K562 treated with DMSO at 1 percent for 24 hours (cell line): ENCODE results near the gene FCAMR. TPM values are rescaled to one million over a fixed set of nuclear protein-coding genes. Genes with fewer than 3 reads are reported as not detected.

Source experiments
- total RNA-seq: library from RNA; unstranded; fragments of 300-600 nt; gene quantifications from 2 replicates; pipeline ENCODE4 v1.2.3, GENCODE V29; 2022; ENCODE audit warnings: low read depth; ENCODE audit not compliant: insufficient read depth

FCAMR gene
- total RNA-seq: not detected in 2 replicates

GRCh38 chr1:206970446-206970845 is at the start of gene FCAMR:
TSS of gene FCAMR (minus strand) at chr1:206970460. CDS start at chr1:206970125, 335 bp downstream.

GRCh38 chr1:206946261-206946660 is 24.0 kb downstream of the FCAMR start, which contains the start of gene PIGR:
TSS of gene PIGR (minus strand) at chr1:206946466. CDS start at chr1:206940531, 5,935 bp downstream.

GRCh38 chr1:206921772-206922265 is 48.4 kb downstream of the FCAMR start, which contains the start of gene FCMR:
TSS of gene FCMR (minus strand) at chr1:206921941. CDS start at chr1:206921854, 87 bp downstream.

Other genes with a start within 250 kb of the FCAMR start
- not detected in 2 replicates for gene IL19, start 199.7 kb downstream of the FCAMR start, total RNA-seq
- not detected in 2 replicates for gene IL10, start 198.0 kb downstream of the FCAMR start, total RNA-seq
- gene IL20, start 104.8 kb downstream of the FCAMR start, total RNA-seq: not detected in 2 replicates
- not detected in 2 replicates for gene IL24, start 73.0 kb downstream of the FCAMR start, total RNA-seq
- 0.80 and 1.00 TPM in 2 replicates for gene FCMR, start 48.5 kb downstream of the FCAMR start, total RNA-seq
- 0.19 and 0.49 TPM in 2 replicates for gene PIGR, start 24.0 kb downstream of the FCAMR start, total RNA-seq
- gene C1orf116, start 62.3 kb upstream of the FCAMR start, total RNA-seq: 3.2 and 3.4 TPM in 2 replicates
- 13.6 and 15.8 TPM in 2 replicates for gene YOD1, start 80.7 kb upstream of the FCAMR start, total RNA-seq
- 16.9 and 18.7 TPM in 2 replicates for gene PFKFB2, start 82.8 kb upstream of the FCAMR start, total RNA-seq
- not detected in 2 replicates for gene C4BPB, start 118.4 kb upstream of the FCAMR start, total RNA-seq
- 0.19 TPM in 1 of 2 replicates, not detected in the other for gene C4BPA, start 133.8 kb upstream of the FCAMR start, total RNA-seq